Activated T-helper 1 cell treated with anti-CD3 and anti-CD28 coated beads, Interleukin-12 subunit alpha, Interleukin-12 subunit beta, Interleukin-2, Interleukin-4 antibody, amounts not matched to agents 30 ng/mL and 10 ng/mL and 1 ng/mL, durations not matched to agents 14 hours and 24 hours and 36 hours (primary cell): ENCODE data around the gene BABAM2. TPM values are rescaled to one million over a fixed set of nuclear protein-coding genes. Genes with fewer than 3 reads are reported as not detected.

ENCODE experiments used
- DNase-seq: peaks from one replicate; pipeline ENCODE4 v3.0.0; 2021; ENCODE audit warnings: low spot score
- H3K27ac Mint-ChIP-seq: one replicate; pipeline ENCODE4 v1.8.0; 2021; ENCODE audit warnings: mild to moderate bottlenecking, mixed read lengths
- H3K27me3 Mint-ChIP-seq: one replicate; pipeline ENCODE4 v1.8.0; 2022; ENCODE audit warnings: mild to moderate bottlenecking, moderate library complexity, mixed read lengths; ENCODE audit not compliant: insufficient read depth
- H3K36me3 Mint-ChIP-seq: one replicate; pipeline ENCODE4 v1.8.0; 2021; ENCODE audit warnings: low read depth, mixed read lengths
- H3K4me1 Mint-ChIP-seq: one replicate; pipeline ENCODE4 v1.8.0; 2021; ENCODE audit warnings: low read depth, mixed read lengths
- H3K4me3 Mint-ChIP-seq: one replicate; pipeline ENCODE4 v1.8.0; 2021; ENCODE audit warnings: mild to moderate bottlenecking, moderate library complexity, mixed read lengths
- H3K9me3 Mint-ChIP-seq: one replicate; pipeline ENCODE4 v1.8.0; 2021; ENCODE audit warnings: mixed read lengths
- intact Hi-C: fragments of 100-400 bp; cut with micrococcal nuclease; formaldehyde crosslinking; loops from one replicate; pipeline ENCODE4 v1.15.1; 2024
- total RNA-seq: library from RNA; stranded (reverse); gene quantifications from 2 replicates; pipeline ENCODE4 v1.2.3, GENCODE V29; 2022

BABAM2 gene
- total RNA-seq, 1 donor from 2014 or later = 46.6 TPM

GRCh38 chr2:28282248-28282647 is 391.7 kb downstream of the BABAM2 start:
- H3K36me3 Mint-ChIP-seq = peaks cover 25% of the 10 kb centered on the region
- no peaks in the 10 kb centered on the region for H3K9me3 Mint-ChIP-seq
- intact Hi-C loops = no loop called here
- peaks cover 14% of the 10 kb centered on the region for H3K4me1 Mint-ChIP-seq
- DNase-seq = no peak
- peaks cover 6% of the 10 kb centered on the region for H3K27me3 Mint-ChIP-seq
- no peak overlapping the region for H3K27ac Mint-ChIP-seq
- no peak overlapping the region for H3K4me3 Mint-ChIP-seq

- no peak for DNase-seq
- intact Hi-C loops = no loop called here
- Mint-ChIP-seq H3K27ac (no peak overlapping the region), H3K4me1 (peaks cover 7% of the 10 kb centered on the region), H3K36me3 (peaks cover 22% of the 10 kb centered on the region), H3K27me3 (peaks cover 6% of the 10 kb centered on the region), H3K9me3 (no peaks in the 10 kb centered on the region), H3K4me3 (no peak overlapping the region)
These were observed 392.5 kb downstream of the BABAM2 start for GRCh38 chr2:28282861-28283646.

DNA sequence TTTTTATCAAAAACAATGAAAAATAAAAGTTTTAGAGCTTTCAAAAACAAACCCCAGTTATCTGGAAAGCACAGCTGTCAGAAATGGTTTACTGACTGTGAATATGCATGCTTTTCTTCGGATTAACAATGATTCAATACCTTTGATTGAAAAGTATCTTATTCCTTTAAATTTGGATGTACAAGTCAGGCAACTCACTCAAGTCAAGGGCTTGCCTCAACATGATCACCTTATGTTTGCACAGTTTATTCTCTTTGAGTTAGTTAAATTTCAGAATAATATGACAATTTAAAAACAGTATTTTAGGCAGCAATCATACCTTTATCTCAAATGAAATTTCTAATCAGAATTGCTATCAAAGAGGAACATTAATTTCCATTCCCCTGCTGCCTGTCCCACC is 393.3 kb downstream of the BABAM2 start:
- intact Hi-C loops = no loop called here
- Mint-ChIP-seq H3K9me3 (no peaks in the 10 kb centered on the region), H3K27ac (no peak overlapping the region), H3K4me3 (no peak overlapping the region), H3K27me3 (peaks cover 3% of the 10 kb centered on the region), H3K36me3 (peaks cover 14% of the 10 kb centered on the region), H3K4me1 (peaks cover 7% of the 10 kb centered on the region)
- DNase-seq = no peak

DNA sequence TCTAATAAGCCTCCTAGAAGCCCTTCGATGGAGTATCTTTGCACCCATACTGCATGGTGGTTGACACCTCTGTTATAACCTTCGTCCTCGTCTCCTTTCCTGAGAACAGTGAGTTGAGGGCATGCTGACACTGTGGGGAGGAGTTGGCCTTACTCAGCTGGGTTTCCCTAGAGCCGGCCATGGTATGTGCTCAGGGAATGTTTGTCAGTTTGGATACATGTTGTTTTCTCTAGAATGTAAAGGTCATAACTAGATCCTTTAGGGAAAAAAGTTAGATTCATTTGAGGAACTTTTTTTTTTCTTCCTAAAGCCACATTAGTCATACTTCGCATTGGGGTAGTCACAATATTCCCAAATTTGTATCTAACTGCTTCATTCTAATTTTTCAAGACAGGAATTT is 396.1 kb downstream of the BABAM2 start:
- Mint-ChIP-seq H3K27ac (no peak overlapping the region), H3K4me1 (peaks cover 4% of the 10 kb centered on the region), H3K9me3 (no peaks in the 10 kb centered on the region), H3K27me3 (peaks cover 1% of the 10 kb centered on the region), H3K4me3 (no peak overlapping the region), H3K36me3 (peaks cover 12% of the 10 kb centered on the region)
- intact Hi-C loops = no loop called here
- no peak for DNase-seq

- Mint-ChIP-seq H3K4me3 (no peak overlapping the region), H3K27ac (no peak overlapping the region)
- intact Hi-C loops = no loop called here
These were observed 396.9 kb downstream of the BABAM2 start for GRCh38 chr2:28287256-28287915.

DNA sequence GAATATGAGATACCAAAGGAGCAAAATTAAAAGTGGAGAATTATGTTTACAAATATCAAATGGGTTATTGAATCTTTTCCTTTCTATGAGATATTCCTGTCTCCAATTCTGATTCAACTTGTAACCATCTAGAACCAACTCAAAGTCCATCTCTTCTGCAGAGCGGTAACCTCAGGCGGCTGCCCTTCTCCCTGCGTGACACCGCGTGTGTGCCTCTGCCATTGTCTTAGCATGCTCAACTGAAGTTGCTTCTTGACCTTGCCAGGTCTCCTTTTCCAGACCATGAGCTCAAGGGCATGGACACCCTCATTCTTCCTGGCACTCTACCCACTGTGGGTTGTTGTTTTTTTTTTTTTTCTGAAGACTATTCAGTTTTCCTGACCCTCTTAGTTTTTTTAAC is 398.1 kb downstream of the BABAM2 start:
- H3K27me3 Mint-ChIP-seq = peaks cover 1% of the 10 kb centered on the region
- peaks cover 10% of the 10 kb centered on the region for H3K36me3 Mint-ChIP-seq
- peaks cover 6% of the 10 kb centered on the region for H3K4me1 Mint-ChIP-seq
- no peak for DNase-seq
- H3K9me3 Mint-ChIP-seq = no peaks in the 10 kb centered on the region
- intact Hi-C loops = no loop called here
- H3K4me3 Mint-ChIP-seq = no peak overlapping the region
- H3K27ac Mint-ChIP-seq = no peak overlapping the region

More at GRCh38 chr2:28287256-28287915, 396.9 kb downstream of the BABAM2 start:
- no peak for DNase-seq
- H3K9me3 Mint-ChIP-seq = no peaks in the 10 kb centered on the region
- H3K36me3 Mint-ChIP-seq = peaks cover 10% of the 10 kb centered on the region
- H3K4me1 Mint-ChIP-seq = peaks cover 3% of the 10 kb centered on the region
- peaks cover 1% of the 10 kb centered on the region for H3K27me3 Mint-ChIP-seq

DNA sequence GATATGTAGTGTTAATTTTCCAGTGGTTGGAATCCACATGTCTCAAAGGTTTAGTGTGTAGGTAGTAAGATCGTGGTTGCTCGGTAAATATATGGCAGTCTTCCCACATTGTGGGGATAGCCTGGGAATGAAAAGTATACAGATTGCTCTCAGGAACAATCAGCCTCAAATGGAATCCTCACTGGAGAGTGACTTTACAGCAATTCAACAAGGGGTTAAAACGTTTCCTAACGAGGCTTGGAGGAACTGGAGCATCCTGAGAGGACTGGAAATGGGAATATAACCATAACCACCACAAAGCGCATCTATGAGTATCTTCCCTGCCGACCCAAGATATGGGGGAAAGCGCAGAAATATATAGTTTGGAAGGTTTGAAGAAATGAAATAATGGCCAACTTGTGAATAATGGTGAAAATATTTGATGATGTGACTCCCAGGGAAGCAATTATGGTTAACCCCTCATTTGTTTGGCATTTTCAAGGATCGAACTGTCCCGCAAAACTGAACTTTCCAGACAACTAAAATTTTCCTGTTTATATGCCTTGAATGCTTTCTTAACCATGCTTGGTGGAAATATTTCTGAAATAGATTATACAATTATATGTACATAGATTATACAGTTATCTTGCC is 401.4 kb downstream of the BABAM2 start:
- Mint-ChIP-seq H3K27ac (no peak overlapping the region), H3K36me3 (peaks cover 5% of the 10 kb centered on the region), H3K9me3 (no peaks in the 10 kb centered on the region), H3K4me3 (no peak overlapping the region), H3K4me1 (peaks cover 6% of the 10 kb centered on the region), H3K27me3 (peaks cover 1% of the 10 kb centered on the region)
- intact Hi-C loops = no loop called here
- no peak for DNase-seq

GRCh38 chr2:28292491-28292890 is 402.0 kb downstream of the BABAM2 start:
- DNase-seq = no peak
- H3K36me3 Mint-ChIP-seq = peaks cover 4% of the 10 kb centered on the region
- peaks cover 1% of the 10 kb centered on the region for H3K27me3 Mint-ChIP-seq
- intact Hi-C loops = no loop called here
- H3K4me1 Mint-ChIP-seq = peaks cover 6% of the 10 kb centered on the region
- no peak overlapping the region for H3K4me3 Mint-ChIP-seq
- no peaks in the 10 kb centered on the region for H3K9me3 Mint-ChIP-seq
- H3K27ac Mint-ChIP-seq = no peak overlapping the region

GRCh38 chr2:28293416-28293815 is 402.9 kb downstream of the BABAM2 start:
- intact Hi-C loops = no loop called here
- Mint-ChIP-seq H3K4me1 (peaks cover 6% of the 10 kb centered on the region), H3K4me3 (no peak overlapping the region), H3K27me3 (peaks cover 1% of the 10 kb centered on the region), H3K9me3 (no peaks in the 10 kb centered on the region), H3K36me3 (peaks cover 4% of the 10 kb centered on the region), H3K27ac (no peak overlapping the region)
- no peak for DNase-seq

DNA sequence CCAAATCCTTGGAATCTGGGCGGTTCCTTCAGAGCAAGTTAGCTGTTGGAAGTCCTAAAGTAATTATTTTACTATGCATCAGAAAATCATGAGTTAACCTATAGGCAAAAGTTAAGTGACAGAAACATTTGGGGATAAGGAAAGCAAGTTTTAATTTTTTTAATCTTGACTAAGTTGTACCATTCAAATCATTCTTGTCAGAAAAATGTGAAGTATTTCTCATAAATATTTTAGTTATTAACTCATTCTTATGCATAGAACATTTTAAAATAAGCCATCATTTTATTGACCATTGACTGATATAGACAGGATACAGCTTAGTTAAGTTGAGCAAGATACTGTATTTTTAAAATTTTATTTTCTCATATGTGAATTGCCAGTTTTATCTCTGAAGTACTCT is 403.9 kb downstream of the BABAM2 start:
- DNase-seq = no peak
- Mint-ChIP-seq H3K9me3 (no peaks in the 10 kb centered on the region), H3K27me3 (no peaks in the 10 kb centered on the region), H3K4me1 (peaks cover 6% of the 10 kb centered on the region), H3K27ac (no peak overlapping the region), H3K4me3 (no peak overlapping the region), H3K36me3 (peaks cover 5% of the 10 kb centered on the region)
- intact Hi-C loops = no loop called here

- DNase-seq = no peak
- Mint-ChIP-seq H3K9me3 (no peaks in the 10 kb centered on the region), H3K4me1 (peaks cover 6% of the 10 kb centered on the region), H3K36me3 (peaks cover 8% of the 10 kb centered on the region), H3K27me3 (no peaks in the 10 kb centered on the region), H3K4me3 (no peak overlapping the region), H3K27ac (no peak overlapping the region)
- intact Hi-C loops = no loop called here
These were observed 405.7 kb downstream of the BABAM2 start for GRCh38 chr2:28296243-28296642.

DNA sequence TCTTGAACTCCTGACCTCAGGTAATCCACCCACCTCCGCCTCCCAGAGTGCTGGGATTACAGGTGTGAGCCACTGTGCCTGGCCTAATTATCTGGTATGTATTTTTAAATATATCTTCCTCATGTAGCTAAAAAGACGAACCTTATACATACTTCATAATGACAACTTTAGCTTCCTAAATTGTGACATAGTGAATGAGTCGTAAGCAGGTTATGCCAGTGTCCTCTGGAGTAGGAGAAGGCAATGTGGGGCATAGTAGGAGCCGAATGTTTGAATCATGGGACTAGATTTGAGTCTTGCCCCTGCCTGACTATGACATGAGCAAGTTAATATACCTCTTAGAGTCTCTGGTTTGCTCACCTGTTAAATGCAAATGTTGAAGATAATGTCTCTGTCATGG is 406.4 kb downstream of the BABAM2 start:
- no peaks in the 10 kb centered on the region for H3K27me3 Mint-ChIP-seq
- no peaks in the 10 kb centered on the region for H3K9me3 Mint-ChIP-seq
- intact Hi-C loops = no loop called here
- H3K4me3 Mint-ChIP-seq = no peak overlapping the region
- H3K36me3 Mint-ChIP-seq = peaks cover 9% of the 10 kb centered on the region
- H3K27ac Mint-ChIP-seq = no peak overlapping the region
- peaks cover 12% of the 10 kb centered on the region for H3K4me1 Mint-ChIP-seq
- DNase-seq = no peak

DNA sequence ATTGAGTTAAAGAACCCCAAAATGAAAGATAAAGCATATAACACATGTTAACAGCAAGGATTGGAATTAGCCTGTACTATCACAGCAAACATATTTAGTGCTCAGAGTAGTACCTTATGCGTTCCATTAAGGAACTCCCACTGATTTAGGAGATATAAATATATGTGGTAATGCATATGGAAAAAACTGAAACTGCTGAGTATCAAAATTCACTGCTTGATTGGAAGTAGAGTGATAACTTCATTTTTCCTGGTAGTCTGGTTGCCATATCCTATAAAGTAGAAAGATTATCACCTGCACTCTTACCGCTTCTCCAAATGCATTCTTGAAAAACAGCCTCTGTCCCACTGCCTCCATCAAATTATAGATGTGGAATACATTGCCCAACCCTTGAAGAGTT is 407.0 kb downstream of the BABAM2 start:
- Mint-ChIP-seq H3K4me3 (no peak overlapping the region), H3K27ac (no peak overlapping the region), H3K36me3 (peaks cover 9% of the 10 kb centered on the region), H3K4me1 (peaks cover 7% of the 10 kb centered on the region), H3K9me3 (no peaks in the 10 kb centered on the region), H3K27me3 (no peaks in the 10 kb centered on the region)
- intact Hi-C loops = no loop called here
- no peak for DNase-seq
